ENCODE results near the gene SARDH. TPM values are rescaled to one million over a fixed set of nuclear protein-coding genes. Genes with fewer than 3 reads are reported as not detected.
"Not testable (repeated sequence)": the region's sequence is repeated elsewhere in the genome, so short reads cannot be mapped to it uniquely, and the experiment has no call there.

SARDH gene
- total RNA-seq, 3 donors from 2014 or later: 0.16 to 2.0 (median 1.0) TPM

DNA sequence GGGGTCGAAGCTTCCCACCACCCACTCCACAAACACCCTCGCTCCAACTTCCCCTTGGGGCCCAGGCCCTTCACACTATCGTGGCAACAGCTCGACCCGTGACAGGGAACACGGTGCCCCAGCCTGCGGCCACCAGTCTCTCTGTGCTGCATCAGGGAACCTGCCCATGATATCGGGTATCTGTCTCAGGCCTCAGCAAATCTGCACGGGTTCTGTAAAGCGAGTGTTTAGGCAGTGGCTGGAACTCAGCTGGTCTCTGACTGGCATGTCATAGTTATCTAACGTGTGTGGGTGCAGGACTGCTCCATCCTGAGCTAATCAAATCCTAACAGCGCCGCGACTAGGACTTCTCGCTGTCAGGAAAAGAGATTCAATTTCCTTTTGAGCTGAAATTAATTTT, 59.1 kb downstream of the SARDH start:
- H3K36me3 ChIP-seq: no peaks in the 10 kb centered on the region
- H3K9me3 ChIP-seq: no peaks in the 10 kb centered on the region
- no peak for TF ChIP-seq POLR2A (IDR thresholded peaks at IDR 0.05)
- TF ChIP-seq, protein P1, sequence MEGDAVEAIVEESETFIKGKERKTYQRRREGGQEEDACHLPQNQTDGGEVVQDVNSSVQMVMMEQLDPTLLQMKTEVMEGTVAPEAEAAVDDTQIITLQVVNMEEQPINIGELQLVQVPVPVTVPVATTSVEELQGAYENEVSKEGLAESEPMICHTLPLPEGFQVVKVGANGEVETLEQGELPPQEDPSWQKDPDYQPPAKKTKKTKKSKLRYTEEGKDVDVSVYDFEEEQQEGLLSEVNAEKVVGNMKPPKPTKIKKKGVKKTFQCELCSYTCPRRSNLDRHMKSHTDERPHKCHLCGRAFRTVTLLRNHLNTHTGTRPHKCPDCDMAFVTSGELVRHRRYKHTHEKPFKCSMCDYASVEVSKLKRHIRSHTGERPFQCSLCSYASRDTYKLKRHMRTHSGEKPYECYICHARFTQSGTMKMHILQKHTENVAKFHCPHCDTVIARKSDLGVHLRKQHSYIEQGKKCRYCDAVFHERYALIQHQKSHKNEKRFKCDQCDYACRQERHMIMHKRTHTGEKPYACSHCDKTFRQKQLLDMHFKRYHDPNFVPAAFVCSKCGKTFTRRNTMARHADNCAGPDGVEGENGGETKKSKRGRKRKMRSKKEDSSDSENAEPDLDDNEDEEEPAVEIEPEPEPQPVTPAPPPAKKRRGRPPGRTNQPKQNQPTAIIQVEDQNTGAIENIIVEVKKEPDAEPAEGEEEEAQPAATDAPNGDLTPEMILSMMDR (IDR thresholded peaks at IDR 0.05): no peak
- TF ChIP-seq POLR2AphosphoS5 (IDR thresholded peaks at IDR 0.05): no peak
- no peak overlapping the region for H3K27ac ChIP-seq
- intact Hi-C loops (cut with DNase I; ENCODE audit: low total_unique reads): no loop called here
- DNase-seq (ENCODE audit: low spot score in 2 of 2): no peak
- no peak overlapping the region for H3K4me3 ChIP-seq
- no peaks in the 10 kb centered on the region for H3K27me3 ChIP-seq
- H3K4me1 ChIP-seq: peaks cover 0 to 2% of the 10 kb centered on the region in 2 donors

DNA sequence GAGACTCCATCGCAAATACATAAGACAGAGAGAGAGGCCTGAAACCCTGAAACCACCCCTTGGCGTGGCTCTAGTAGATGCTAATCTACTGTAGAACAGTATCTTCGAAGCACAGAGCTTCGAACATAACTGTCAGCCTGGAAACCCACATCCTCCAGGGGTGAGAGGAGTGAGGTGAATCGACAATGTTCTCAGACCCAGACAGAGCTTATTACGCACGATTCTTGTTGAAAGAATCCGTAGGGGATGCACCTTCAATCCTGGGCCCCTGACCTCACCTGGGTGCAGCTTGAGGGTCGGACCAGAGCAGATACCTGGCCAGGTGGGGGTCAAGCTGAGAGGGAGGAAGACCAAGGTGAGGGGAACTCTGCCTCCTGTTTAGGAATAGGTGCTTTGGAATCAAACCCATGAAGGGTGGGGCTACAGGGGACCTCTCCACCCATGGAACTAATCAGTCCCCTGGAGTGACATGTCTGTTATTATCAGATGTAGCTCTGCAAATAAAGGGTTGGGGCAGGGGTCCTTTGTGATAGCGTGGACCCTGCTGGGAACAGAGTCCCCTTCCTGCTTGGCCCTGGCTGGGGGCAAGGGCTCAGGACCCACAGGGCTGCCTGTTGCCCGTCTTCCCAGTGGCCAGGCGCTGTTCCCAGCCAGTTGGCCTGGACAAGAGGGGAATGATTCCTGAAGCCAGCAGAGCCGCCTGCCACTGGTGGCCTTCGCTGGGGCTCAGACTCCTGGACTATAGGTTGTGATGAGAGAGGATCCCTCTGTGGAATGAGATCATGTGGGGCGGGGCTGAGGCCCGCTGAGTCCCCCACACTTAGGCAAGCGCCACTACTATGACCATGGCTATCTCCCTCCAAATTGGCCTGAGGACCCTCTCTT, 60.8 kb downstream of the SARDH start:
- Histone ChIP-seq H3K4me3 (no peak overlapping the region), H3K36me3 (no peaks in the 10 kb centered on the region), H3K27ac (no peak overlapping the region), H3K9me3 (no peaks in the 10 kb centered on the region), H3K27me3 (no peaks in the 10 kb centered on the region), H3K4me1 (no peaks in the 10 kb centered on the region)
- intact Hi-C loops (cut with DNase I; ENCODE audit: low total_unique reads): no loop called here
- no peak for TF ChIP-seq POLR2A (IDR thresholded peaks at IDR 0.05)
- TF ChIP-seq, protein P1 (IDR thresholded peaks at IDR 0.05): no peak
- no peak for TF ChIP-seq POLR2AphosphoS5 (IDR thresholded peaks at IDR 0.05)
- DNase-seq (ENCODE audit: low spot score in 2 of 2): no peak

DNA sequence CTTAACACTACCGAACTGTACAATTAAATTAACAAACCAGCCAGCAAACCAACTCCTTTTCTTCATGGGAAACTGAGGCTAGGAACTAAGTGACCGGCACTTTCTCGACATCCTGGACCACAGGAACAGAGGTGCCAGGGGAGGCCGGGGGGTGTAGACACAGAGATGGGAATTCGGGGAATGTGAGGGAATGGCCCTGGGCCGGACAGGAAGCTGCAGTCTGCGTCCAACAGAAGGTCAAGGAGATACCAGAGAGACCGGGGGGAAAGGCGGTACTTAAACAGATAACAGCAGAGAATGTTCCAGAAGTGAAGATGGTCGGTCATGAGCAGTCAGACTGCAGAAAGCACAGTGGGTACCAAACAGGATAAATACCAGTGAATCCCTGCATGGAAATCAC, 61.7 kb downstream of the SARDH start:
- Histone ChIP-seq H3K4me1 (no peaks in the 10 kb centered on the region), H3K36me3 (no peaks in the 10 kb centered on the region), H3K9me3 (no peaks in the 10 kb centered on the region), H3K4me3 (no peak overlapping the region), H3K27me3 (no peaks in the 10 kb centered on the region), H3K27ac (no peak overlapping the region)
- TF ChIP-seq, protein P1 (IDR thresholded peaks at IDR 0.05): no peak
- TF ChIP-seq POLR2A (IDR thresholded peaks at IDR 0.05) (no peak), POLR2AphosphoS5 (IDR thresholded peaks at IDR 0.05) (no peak)
- intact Hi-C loops (cut with DNase I; ENCODE audit: low total_unique reads): no loop called here
- no peak for DNase-seq (ENCODE audit: low spot score in 2 of 2)

DNA sequence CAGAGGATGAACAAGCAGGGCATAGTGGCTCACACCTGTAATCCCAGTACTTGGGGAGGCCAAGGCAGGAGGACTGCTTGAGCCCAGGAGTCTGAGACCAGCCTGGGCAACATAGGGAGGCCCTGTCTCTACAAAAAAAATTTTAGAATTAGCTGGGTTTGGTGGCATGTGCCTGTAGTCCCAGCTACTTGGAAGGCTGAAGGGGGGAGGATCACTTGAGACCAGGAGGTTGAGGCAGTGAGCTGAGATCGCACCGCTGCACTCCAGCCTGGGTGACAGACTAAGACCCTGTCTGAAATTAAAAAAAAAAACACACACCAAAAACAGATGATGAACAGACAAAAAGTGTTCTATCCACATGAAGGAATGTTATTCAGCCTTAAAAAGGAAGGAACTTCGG, 62.4 kb downstream of the SARDH start:
- intact Hi-C loops (cut with DNase I; ENCODE audit: low total_unique reads); H3K9me3 ChIP-seq; DNase-seq (ENCODE audit: low spot score in 2 of 2); H3K4me1 ChIP-seq; H3K36me3 ChIP-seq; H3K27me3 ChIP-seq; H3K4me3 ChIP-seq; H3K27ac ChIP-seq: not testable (repeated sequence)

DNA sequence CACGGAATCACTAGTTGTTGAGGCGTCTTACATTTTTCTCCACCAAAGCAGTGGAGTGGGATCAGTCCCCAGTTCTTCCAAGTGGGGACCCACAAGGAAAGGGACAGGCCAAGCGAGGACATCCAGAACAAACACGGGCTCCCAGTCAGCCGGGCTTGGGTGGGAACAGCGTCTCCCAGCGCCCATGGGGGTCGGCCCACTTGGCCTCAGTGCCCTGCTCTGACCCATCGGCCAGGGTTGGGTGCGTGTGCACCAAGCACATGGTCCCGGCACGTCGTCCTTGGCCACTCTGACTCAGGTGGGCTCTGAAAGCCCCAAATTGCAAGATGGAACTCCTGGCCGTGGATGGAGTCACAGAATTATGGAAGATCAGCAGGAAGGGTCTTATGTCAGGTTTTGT, 64.1 kb downstream of the SARDH start:
- H3K9me3 ChIP-seq: no peaks in the 10 kb centered on the region
- no peaks in the 10 kb centered on the region for H3K4me1 ChIP-seq
- H3K36me3 ChIP-seq: no peaks in the 10 kb centered on the region
- H3K4me3 ChIP-seq: no peak overlapping the region
- intact Hi-C loops (cut with DNase I; ENCODE audit: low total_unique reads): no loop called here
- no peak for DNase-seq (ENCODE audit: low spot score in 2 of 2)
- no peak overlapping the region for H3K27ac ChIP-seq
- no peaks in the 10 kb centered on the region for H3K27me3 ChIP-seq
- TF ChIP-seq POLR2A (IDR thresholded peaks at IDR 0.05): no peak
- TF ChIP-seq POLR2AphosphoS5 (IDR thresholded peaks at IDR 0.05): no peak
- TF ChIP-seq, protein P1 (IDR thresholded peaks at IDR 0.05): no peak

All from breast epithelium (tissue), 4 donors.